GM18868 (cell line): ENCODE measurements around the gene GATAD2A.

Experiments
- ATAC-seq: cut with Tn5 transposase; IDR thresholded peaks from one replicate; pipeline ENCODE4 v1.9.1; 2021; ENCODE audit warnings: mild to moderate bottlenecking, moderate library complexity; ENCODE audit not compliant: unreplicated experiment

GATAD2A gene

DNA sequence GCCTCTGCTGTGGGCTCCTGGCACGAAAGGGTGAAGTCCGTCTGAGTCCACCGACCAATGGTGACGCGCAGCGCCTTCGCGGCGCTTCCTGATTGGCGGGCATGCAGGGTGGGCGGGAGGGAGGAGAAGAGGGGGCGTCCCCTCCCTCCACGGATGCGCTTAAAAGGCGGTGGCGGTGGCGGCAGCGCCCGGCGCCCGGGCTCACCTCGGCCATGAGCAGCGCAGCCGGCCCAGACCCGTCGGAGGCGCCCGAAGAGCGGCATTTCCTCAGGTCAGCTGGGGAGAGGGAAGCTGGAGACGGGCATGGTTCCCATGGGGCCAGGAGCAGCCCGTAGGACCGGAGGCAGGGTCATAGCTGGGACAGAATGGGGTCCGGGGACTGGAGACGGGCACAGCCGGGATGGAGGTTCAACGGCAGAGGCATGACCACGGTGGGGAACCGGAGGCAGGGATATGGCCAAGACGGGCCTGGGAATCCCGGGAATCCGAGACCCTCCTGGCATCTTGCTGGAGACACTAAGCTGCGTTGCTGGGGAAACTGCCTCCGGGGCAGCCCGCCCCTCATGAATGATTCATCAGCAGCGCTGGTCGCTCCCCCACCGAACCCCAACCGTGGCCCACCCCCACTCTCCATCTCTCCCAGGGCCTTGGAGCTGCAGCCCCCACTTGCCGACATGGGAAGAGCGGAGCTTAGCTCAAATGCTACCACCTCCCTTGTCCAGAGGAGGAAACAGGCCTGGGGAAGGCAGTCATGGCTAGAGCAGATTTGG is 123.4 kb downstream of the GATAD2A start, which contains the start of gene YJEFN3:
Gene YJEFN3 (plus strand): TSS at position 191 of the 770 bp plus-strand sequence. CDS start 22 bp downstream, at position 213.
- no peak for ATAC-seq

DNA sequence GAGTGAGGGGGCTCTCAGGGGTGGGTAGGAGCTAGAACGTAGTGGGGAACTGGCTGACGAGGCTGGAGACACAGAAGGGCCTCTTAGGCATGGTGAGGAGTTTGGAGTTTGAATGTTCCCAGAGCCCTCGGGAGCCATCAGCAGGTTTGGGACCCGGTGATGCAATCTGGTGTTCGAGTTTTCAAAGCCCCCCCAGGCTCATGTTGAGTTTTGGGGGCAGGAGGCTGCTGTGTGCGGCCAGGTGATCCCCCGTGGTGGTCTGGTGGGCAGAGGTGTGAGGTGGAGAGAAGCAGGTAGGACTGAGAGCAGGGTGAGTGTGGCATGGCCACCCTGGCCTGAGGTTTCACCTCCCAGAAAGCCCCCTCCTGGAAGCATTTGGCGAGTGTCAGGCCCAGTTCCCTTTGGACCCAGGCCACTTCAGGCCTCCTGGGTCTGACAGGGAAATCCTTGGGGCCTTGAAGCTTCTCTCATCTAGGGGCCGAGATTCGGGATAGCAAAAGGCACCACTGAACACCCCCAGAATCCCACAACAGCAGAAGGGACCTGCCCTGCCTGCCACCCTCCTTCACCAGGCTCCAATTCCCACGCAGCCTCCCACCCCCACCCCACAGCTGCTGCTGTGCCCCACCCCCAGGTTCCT is 124.4 kb downstream of the GATAD2A start:
- ATAC-seq, result no peak

DNA sequence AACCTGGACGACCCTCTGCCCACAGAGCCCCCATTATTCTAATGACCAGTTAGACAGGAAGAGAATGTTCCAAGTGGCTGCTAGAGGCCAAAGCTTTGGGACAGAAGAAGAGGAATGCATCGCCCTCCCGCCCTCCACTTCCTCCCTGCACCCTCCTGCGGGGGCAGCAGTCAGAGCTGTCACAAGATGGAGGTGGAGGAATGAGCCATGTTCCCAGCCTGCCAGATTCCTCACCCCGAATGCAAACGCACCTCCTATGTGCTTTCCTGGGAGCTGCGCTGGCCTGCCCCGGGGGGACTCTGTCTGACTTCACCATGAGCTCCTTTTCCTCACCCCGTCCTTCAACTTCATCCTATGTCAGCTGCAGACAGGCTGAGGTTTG is 124.9 kb downstream of the GATAD2A start:
- no peak for ATAC-seq

DNA sequence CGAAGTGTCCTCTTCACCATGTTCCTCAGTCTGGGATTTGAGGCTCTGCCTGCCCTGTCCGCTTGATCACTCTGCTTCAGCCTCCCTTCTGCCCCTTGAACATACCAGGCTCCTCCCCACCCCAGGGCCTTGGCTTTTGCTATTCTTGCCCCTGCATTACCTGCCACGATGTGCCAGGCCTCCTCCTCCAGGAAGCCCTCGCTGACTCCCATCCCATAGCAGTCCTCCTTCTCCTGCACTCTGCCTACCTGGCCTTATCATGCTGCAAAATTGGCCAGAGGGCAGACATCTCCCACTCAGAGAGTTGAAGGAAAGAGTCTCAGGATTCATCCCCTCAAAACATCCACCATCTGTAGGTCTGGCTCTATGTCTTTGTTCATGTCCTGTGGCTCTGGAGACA is 125.4 kb downstream of the GATAD2A start:
- no peak for ATAC-seq

DNA sequence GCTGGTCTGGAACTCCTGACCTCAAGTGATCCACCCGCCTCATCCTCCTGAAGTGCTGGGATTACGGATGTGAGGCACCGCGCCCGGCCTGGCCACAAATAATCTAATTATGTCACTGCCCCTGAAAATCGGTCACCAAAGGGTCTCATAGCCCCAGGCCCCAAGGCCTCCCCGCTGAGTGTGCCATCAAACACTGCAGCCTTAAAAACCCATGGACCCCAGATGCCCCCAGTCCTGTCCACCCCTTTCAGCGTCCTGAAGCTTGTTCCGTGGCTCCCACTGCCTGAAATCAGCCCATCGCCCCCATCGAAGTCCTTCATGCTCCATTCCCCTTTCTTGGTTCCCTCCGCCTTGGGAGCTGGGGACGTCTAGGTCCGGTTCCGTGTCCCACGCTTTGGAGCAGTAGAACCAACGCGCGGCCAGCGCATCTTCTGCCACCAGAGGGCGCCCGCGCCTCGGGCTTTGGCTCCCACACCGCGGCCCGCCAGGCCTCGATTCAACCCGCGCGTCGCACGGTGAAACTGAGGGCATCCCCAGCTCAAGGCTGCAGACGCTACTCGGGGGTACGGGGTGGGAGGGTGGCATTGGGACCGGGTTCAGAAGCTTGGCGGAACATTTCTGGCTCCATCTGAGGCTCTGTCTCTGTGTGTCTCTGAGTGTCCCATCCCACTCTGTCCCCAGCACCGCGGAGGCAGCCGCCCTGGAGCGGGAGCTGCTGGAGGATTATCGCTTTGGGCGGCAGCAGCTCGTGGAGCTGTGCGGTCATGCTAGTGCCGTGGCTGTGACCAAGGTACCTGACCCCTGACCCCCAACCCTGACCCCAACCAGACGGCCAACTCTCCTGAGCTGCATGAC is 126.7 kb downstream of the GATAD2A start:
- peak; percentile 61 for ATAC-seq

DNA sequence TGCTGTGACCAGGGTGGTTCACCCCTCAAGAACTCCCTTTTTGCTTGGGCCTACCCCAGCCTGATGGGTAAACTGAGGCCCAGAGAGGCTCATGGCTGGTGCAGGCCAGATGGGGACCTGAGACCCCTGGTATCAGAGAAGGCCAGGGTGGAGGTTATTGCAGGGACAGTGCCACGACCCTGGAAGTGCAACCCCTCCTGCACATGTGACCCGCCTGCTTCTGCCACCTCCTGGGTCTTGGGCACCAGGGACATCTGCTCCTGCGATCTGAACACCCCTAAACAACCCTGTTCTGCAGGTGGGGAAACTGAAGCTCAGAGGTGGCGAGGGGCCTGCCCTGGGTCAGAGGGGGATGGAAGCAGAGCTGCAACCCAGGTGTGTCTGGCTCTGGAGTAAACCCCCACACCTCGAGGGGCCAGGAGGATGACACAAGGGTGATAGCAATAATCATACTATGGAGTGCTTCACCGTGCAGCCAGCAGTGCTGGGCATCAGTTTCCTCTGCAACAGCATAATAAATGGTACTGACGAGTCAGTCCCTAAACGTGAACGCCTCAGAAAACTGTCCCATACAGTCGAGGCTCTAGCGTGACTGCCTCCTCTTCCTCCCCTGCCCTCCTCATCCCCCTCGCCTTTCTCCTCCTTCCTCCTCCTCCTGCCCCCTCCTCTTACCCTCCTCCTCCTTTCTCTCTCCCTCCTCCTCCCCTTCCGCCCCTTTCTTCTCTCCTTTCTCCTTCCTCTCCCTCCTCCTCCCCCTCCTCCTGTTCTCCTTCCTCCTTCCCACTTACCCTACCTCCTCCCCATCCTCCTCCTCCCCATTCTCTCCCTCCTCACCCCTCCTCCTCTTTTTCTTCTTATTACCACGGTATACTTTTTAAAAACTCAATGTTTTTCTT is 127.6 kb downstream of the GATAD2A start:
- ATAC-seq, result no peak

DNA sequence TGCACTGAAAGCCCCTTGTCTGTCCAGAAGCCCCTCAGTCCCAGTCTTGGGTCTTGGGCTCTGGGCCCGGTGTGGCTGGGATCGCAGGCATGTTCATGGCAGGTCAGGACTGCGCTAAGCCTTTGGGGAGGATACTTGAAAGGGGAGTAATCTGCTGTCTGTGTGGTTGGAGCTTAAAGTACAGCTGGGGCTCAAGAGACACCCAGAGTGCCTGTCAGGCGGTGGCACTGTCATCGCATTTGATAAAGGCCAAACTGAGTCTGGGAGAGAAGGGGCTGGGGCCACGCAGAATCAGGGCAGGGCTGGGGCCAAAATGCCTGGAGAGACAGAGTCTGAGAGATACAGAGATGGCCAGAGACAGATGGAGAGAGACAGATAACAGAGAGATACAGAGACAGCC is 128.4 kb downstream of the GATAD2A start:
- no peak for ATAC-seq

DNA sequence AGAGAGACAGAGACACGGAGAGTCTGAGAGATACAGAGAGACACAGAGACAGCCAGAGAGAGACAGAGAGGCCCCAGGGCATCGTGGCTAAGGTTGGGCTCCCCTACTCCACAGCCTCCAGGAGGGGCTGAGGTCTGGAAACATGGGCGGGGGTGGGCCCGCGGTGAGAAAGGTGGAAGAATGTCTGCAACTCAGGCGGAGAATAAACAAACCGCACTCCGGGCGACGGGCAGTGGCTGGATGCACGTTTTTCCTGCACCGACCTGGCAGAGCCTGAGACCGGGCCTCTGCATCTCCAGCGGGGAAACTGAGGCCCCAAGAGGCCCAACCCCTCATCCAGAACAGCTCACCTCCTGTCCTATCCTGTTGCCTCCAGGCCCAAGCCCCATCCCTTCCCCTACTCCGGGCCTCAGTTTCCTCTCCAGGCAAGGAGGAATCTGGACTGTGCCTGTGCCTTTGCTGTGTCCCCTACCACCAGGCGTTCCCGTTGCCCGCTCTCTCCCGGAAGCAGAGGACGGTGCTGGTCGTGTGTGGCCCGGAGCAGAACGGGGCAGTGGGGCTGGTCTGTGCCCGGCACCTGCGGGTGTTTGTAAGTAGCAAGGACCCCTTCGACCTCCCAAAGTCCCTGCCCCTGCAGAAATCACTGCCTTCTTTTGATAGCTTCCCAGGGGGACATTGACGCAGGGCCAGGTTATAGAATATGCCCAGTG is 129.2 kb downstream of the GATAD2A start:
- ATAC-seq, result no peak

DNA sequence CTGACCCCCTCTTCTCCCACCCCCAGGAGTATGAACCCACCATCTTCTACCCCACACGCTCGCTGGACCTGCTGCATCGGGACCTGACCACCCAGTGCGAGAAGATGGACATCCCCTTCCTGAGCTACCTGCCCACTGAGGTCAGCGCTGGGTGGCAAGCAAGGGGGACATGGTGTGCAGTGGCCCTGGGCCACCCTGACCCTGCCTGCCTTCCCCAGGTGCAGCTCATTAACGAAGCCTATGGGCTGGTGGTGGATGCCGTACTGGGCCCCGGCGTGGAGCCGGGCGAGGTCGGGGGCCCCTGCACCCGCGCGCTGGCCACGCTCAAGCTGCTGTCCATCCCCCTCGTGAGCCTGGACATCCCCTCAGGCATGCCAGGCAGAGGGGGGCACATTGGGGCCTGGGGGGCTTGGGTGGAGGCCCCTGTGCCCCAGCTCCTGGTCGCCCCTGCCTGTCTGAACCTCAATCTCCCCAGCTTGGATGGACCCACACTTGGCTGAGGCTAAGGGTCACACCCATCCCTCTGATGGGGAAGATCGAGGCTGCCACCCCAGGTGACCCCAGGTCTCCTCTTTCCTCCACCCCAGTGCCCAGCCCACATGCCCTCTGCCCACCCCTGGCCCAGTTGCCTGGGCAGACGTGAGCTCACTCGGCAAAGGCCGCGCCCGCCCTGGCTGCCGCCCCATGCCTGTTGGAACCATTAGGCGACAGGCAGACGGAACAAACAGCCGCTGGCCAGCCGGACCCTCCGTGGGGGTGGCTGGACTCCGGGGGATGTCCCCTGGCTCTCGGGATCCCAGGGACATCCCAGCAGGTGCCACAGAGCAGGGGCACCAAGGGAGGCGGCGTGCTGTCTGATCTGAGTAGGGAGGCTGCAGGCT is 130.1 kb downstream of the GATAD2A start:
- ATAC-seq, result no peak

DNA sequence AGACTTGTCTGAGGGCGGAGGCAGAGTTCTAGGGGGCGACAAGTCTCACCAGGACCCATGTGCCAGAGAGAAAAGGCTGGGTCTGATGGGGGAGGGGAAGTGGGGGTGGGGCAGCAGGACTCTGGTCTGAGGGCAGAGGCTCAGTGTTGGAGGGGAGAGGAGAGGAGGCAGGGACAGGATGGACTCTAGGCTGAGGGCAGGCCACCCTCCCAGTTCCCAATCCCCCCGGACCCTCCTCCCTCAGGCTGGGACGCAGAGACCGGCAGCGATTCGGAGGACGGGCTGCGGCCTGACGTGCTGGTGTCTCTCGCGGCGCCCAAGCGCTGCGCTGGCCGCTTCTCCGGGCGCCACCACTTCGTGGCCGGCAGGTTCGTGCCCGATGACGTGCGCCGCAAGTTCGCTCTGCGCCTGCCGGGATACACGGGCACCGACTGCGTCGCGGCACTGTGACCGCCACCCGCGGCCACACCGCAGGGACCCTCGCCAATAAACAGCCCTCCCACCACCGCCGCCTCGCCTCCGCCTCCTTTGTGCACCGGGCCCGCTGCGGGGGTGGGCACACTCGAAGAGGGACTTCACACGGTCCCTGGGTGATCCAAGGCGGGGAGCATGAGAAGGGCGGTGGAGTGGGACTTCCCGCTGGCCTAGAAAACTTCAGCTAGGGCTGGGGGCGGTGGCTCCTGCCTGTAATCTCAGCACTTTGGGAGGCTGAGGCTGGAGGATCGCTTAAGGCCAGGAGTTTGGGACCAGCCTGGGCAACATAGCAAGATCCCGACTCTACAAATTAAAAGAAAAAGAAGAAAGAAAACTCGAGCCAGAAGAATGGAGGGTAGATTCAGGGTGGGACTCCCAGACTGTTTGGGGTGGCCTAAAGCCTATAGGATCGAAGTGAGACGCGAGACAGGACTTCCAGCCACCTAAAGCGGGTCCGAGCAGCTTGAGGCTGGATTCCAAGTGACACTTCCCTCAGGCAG is 131.9 kb downstream of the GATAD2A start:
- ATAC-seq, result no peak

DNA sequence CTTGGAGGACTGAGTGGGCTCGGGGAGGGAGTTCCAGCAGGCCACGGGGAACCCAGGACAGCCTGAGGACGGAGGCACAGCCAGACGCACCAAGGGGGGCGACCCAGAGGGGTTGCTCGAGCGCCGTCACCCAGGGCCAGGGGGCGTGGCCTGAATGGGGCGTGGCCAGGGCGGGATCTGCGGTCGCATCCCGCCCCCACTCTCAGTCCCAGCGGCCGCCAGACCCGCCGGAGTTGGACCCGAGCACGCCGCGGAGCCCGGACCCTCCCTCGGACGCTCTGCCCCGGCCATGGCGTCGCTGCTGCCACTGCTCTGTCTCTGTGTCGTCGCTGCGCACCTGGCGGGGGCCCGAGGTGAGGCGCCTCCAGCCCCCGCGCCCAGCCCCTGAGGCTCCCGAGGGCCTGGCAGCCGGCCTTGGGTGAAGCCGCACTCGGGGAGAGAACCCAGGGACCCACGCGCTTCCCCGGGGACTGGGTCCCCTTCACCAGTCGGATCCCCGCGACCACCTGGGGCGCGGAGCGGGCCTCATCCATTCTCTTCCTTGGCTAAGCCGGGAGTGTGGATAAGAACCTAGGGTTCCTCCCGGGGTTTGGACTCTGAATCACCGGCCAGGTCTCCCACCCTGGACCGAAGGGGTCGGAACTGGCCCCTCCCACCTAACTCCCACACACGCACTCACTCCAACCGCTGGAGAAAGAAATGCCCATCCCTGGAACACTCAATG is 132.7 kb downstream of the GATAD2A start, which contains the start of gene CILP2:
Gene CILP2 (plus strand): TSS at position 205 of the 724 bp plus-strand sequence. CDS start 85 bp downstream, at position 290.
- ATAC-seq, result no peak

DNA sequence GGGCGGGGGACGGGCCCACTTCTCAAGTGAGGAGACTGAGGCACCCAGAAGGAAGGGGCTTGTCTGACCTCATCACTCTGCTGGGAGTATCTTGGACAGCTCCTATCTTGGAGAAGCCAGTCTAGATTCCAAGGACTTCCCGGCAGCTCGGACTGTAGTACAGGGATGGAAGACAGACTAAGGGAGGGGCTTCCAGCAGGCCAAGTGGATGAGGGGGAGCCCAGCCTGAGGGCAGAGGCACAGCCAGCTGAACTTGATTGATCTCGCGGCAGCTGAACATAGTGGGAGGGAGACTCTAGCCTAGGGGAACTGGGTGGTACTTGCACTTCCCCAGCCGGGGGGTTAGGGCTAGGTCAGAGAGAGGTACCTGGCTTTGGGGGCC is 133.3 kb downstream of the GATAD2A start:
- no peak for ATAC-seq

DNA sequence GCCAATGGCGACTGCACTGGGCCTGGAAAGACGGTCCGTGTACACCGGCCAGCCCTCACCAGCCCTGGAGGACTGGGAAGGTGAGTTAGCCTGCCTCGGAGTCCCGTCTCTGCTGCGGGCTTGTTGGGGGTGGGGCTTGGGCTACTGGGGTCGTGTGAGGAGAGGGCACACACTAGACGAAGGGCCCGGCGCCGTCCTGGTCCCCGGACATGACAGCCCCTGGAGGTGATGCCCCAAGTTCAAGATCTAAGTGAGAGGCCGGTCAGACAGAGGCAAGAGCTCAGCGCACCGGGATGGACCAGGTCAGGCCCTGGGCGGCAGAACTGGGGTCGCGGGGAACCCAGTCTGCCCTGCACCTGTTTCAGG is 134.2 kb downstream of the GATAD2A start:
- ATAC-seq, result no peak

DNA sequence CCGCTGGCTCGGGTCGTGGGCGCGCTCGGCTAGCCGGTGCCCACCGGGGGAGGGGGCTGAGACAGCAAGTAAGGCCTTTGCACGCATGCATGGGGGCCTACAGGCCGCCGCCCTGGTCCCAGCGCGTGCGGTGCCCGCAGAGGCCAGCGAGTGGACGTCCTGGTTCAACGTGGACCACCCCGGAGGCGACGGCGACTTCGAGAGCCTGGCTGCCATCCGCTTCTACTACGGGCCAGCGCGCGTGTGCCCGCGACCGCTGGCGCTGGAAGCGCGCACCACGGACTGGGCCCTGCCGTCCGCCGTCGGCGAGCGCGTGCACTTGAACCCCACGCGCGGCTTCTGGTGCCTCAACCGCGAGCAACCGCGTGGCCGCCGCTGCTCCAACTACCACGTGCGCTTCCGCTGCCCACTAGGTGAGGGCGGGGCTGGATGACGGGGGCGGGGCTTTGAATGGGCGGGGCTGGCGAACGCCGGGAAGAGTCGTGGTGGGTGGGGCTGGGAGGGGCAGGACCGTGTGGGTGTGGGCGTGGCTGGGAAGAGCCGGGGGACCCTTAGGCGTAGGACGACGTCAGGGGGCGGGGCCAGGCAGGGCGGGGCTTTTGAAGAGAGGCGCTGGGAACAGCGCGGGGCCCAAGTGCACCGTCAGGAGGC is 134.7 kb downstream of the GATAD2A start:
- no peak for ATAC-seq

DNA sequence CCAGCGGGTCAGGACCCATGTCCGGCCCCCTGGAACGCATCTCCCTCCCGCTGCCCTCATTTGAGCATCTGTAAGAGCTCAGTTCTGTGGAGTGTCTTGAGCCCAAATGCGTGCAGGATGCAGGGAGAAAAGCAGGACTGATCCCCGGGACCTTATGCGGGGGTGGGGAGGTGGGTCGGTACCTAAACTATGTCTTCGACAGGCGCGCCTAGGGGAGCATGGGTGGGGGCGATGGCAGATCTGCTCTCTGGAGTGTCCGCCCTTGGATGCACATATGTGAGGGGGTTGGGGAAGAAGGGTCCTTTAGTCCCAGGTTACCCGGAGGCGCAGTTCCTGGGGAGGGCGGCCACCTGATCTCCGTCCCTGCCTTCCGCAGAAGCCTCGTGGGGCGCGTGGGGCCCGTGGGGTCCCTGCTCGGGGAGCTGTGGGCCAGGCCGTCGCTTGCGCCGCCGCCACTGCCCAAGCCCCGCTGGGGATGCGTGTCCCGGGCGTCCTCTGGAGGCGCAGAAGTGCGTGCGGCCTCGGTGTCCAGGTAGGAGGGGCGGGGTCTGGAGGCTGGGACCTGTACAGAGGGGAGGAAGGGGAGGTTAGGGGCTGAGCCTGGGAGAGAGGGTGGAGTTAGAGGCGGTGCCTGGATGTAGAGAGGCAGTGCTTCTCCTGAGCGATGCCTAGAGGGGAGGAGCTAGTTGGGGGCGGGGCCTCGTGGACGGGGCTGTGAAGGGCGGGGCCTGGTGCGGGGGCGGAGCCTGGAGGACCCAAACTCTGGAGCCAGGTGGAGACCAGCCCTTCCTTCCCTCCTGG is 135.4 kb downstream of the GATAD2A start:
- ATAC-seq, result no peak

DNA sequence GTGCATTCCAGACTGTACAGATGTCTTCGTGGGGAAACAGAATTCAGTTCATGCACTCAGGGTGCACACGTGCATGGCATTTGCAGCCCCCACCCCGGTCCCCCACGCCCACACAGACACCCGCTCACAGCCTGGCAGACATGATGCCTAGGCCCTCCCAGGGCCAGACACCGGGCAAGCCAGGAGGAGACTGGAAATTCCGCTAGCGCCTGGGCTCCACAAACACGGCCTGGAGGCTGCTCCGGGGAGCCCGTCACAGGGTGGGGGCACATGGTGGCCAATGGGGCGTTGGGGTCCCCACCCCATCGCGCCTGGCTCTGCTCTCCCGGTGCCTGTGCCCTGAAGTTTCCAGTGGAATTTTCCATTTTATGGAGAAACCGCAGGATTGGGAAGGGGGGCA is 136.1 kb downstream of the GATAD2A start:
- ATAC-seq, result no peak
